Epithelial cell of proximal tubule (primary cell): Measurements from ENCODE around the gene CCNQ. TPM values are rescaled to one million over a fixed set of nuclear protein-coding genes. Genes with fewer than 3 reads are reported as not detected.

Source experiments
- DNase-seq: peaks from one replicate; pipeline ENCODE4 v3.0.0-alpha.2; 2011; ENCODE audit warnings: low read depth
- H3K4me3 ChIP-seq: 2 replicates; pipeline ENCODE4 v1.5.1; 2011; ENCODE audit warnings: low read depth, mild to moderate bottlenecking, low read length
- CTCF ChIP-seq: conservative IDR thresholded peaks from 2 replicates; pipeline ENCODE4 v1.5.1; 2012; ENCODE audit warnings: low read depth, mild to moderate bottlenecking, low read length
- total RNA-seq: library from RNA; depleted of rRNA; stranded (reverse); fragments of >200 nt; gene quantifications from 2 replicates; pipeline ENCODE4 v1.2.3, GENCODE V29; 2015

CCNQ gene
- total RNA-seq, 1 donor from 2014 or later = 31.4 TPM

- no peak overlapping the region for H3K4me3 ChIP-seq
- no peak for TF ChIP-seq CTCF
- no peak for DNase-seq
Observed at GRCh38 chrX:153556767-153557166, 42.2 kb downstream of the CCNQ start.

- no peak for DNase-seq
- TF ChIP-seq CTCF = peak; percentile 65
- no peak overlapping the region for H3K4me3 ChIP-seq
Observed at GRCh38 chrX:153554519-153555167, 44.3 kb downstream of the CCNQ start.

GRCh38 chrX:153551135-153551534 lies 47.8 kb downstream of the CCNQ start:
- DNase-seq = no peak
- H3K4me3 ChIP-seq = no peak overlapping the region
- no peak for TF ChIP-seq CTCF

GRCh38 chrX:153549807-153550206 lies 49.1 kb downstream of the CCNQ start:
- TF ChIP-seq CTCF = no peak
- no peak overlapping the region for H3K4me3 ChIP-seq
- no peak for DNase-seq

GRCh38 chrX:153549231-153549630 lies 49.7 kb downstream of the CCNQ start:
- no peak for TF ChIP-seq CTCF
- DNase-seq = no peak
- no peak overlapping the region for H3K4me3 ChIP-seq

- TF ChIP-seq CTCF = no peak
- no peak for DNase-seq
- H3K4me3 ChIP-seq = no peak overlapping the region
Observed at GRCh38 chrX:153547195-153547594, 51.7 kb downstream of the CCNQ start.

- H3K4me3 ChIP-seq = no peak overlapping the region
- DNase-seq = no peak
- TF ChIP-seq CTCF = no peak
Observed at GRCh38 chrX:153546386-153546785, 52.6 kb downstream of the CCNQ start.
